Stimulated activated CD4-positive, alpha-beta T cell treated with anti-CD3 and anti-CD28 coated beads, Interleukin-1b, Interleukin-23, amount 100 ng/mL, for 1 hour (primary cell): ENCODE measurements around the gene COL4A1.

Experiments used
- DNase-seq, 2 donors: peaks; one replicate each; pipeline ENCODE4 v3.0.0-alpha.2; 2020; ENCODE audit warnings: low read depth in 2 of 2

Gene COL4A1

DNA sequence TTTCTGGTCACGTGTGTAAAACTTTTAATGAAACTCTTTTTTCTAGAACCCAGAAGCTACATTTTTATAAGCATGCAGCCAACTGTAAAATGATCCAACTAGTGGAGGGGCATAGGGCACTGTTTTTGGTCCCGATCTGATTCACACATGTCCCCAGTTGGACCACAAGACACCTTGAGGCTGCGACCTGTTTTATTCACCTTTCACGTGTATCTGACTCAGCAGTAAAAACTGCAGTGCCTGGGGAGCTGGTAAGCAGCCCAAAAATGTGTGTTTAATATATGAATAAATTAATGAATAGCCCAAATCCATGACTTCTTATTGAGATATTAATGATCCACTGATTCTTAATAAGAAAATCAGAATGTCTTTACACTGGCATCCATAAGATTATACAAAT lies 140.4 kb downstream of the COL4A1 start:
- no peak for DNase-seq

GRCh38 chr13:110164706-110165105 lies 142.3 kb downstream of the COL4A1 start:
- DNase-seq: no peak

GRCh38 chr13:110162866-110163658 lies 143.9 kb downstream of the COL4A1 start:
- no peak for DNase-seq

DNA sequence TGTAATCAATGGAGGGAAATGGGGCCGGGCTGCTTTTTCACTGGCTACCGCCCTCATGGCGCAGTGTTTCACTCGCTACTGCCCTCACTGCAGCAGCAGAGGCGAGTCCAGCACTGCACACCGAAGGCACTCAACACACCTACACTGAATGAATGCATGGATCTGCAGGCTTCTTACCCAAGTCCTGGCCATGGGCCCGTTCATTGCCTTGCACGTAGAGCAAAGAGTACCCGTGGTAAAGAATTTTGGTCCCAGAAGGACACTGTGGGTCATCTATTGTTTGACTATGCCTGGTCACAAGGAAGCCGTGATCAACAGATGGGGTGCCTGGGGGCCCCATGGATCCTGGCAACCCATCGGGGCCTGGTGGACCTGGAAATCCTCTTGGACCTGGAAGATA lies 144.9 kb downstream of the COL4A1 start:
- DNase-seq: no peak

DNA sequence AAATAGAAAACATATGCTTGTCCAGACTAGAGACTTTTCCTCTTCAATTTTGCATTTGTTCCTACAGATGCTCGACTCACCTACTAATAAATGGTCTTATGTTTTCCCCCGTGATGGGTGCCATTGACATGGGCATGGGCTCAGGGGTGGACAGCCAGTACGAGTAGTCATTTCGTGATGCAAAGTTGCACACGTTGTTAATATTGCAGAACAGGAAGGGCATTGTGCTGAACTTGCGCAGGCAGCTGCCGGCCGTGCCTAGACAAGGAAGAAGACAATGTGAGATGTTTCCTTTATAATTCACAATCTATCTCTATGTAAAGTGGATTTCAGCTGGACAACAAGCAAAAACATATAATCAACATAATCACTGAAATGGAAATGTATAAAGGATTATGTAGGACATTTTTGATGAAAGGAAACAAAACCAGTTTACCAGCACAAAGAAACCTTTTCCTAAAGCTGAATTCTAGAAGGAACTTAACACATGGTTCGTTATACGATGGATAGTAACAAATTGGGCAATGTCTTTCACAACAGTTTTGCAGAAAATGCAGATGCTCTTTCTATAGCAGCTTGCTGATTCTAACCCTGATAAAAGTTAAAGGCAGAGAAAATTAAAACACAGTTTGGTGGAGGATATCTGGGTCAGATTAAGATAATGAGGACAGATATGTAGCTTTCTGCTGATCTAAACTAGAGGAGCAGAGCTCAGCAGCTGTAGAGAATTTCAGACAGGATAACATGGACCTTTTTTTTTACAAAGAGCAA lies 145.7 kb downstream of the COL4A1 start:
- no peak for DNase-seq

- no peak for DNase-seq
These were observed 148.7 kb downstream of the COL4A1 start for GRCh38 chr13:110158226-110158625.

GRCh38 chr13:110157718-110158117 lies 149.2 kb downstream of the COL4A1 start:
- no peak for DNase-seq

- no peak for DNase-seq
These were observed 150.5 kb downstream of the COL4A1 start for GRCh38 chr13:110156301-110157049.

DNA sequence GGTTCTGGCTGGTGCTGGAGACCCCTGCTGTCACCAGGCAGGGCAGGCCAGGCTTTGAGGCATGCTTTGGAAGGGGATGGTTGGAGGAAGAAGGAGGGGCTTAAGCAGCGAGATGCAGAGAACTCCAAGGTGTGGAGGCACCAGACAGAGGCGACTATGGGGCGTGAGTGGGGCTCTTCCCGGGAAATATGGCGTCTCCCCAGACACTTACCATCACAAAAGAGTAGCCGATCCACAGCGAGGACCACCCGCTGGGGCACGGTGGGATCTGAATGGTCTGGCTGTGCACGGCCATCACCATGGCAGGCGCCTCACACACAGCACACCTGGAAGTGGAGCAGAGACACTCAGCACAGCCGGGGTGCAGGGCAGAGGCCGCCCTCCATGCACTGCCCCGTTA lies 151.9 kb downstream of the COL4A1 start:
- DNase-seq: no peak

DNA sequence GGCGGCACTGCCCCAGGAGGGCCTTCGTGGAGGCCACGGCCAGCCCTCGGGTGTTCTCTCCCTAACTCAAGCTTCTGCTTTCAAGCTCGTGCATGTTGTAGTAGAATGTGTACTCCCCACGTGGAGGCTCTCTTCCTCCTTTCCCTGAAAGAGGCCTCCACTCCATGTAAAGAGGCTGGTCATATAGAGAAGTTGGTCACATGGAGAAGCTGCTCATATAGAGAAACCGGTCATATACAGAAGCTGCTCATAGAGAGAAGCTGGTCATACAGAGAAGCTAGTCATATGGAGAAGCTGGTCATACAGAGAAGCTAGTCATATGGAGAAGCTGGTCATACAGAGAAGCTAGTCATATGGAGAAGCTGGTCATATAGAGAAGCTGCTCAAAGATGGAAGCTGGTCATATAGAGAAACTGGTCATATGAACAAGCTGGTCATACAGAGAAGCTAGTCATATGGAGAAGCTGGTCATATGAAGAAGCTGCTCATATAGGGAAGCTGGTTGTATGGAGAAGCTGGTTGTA lies 152.5 kb downstream of the COL4A1 start:
- no peak for DNase-seq

GRCh38 chr13:110152351-110152750 lies 154.6 kb downstream of the COL4A1 start:
- DNase-seq: no peak

- no peak for DNase-seq
These were observed 155.5 kb downstream of the COL4A1 start for GRCh38 chr13:110151462-110151861.

- no peak for DNase-seq
These were observed 156.4 kb downstream of the COL4A1 start for GRCh38 chr13:110150384-110151101.

DNA sequence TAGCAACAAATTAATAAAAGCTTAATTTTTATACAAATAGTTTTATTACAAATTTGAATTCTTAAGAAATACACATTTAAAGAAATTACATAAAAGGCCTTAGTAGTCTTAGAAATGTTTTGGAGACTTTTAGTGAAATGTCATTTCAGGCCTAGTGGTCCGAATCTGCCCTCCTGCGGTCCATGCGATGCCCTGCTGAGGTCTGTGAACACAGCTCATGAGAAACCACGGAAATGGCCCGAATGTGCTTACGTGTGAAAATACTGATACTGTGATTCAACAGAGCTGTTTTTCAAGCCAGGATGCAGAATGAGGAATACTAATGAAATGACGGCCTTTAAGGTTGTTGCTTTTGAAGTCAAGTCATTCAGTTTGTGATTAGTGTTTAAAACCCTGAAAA lies 157.9 kb downstream of the COL4A1 start:
- no peak for DNase-seq

- no peak for DNase-seq
These were observed 166.9 kb downstream of the COL4A1 start for GRCh38 chr13:110140099-110140498.

- no peak for DNase-seq
These were observed 168.3 kb downstream of the COL4A1 start for GRCh38 chr13:110138700-110139036.

GRCh38 chr13:110138010-110138699 lies 168.8 kb downstream of the COL4A1 start:
- DNase-seq: peak in 1 of 2 donors; percentile 49

DNA sequence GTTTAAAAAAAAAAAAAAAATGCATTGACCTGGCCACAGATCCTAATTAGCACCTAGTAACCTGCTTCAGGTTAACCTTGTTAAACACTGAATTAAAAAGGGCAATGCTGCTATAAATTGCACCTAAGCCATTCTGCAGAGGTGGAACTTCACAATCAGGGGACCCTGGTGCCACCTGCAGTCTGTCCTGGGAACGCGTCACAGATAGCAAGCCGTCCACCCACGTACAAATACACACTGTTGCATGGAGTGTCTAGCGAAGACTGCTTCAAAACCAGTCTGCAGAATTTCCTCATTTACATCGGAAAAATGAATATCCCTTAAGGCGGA lies 169.3 kb downstream of the COL4A1 start:
- DNase-seq: no peak

GRCh38 chr13:110136660-110137585 lies 170.0 kb downstream of the COL4A1 start:
- DNase-seq: no peak

DNA sequence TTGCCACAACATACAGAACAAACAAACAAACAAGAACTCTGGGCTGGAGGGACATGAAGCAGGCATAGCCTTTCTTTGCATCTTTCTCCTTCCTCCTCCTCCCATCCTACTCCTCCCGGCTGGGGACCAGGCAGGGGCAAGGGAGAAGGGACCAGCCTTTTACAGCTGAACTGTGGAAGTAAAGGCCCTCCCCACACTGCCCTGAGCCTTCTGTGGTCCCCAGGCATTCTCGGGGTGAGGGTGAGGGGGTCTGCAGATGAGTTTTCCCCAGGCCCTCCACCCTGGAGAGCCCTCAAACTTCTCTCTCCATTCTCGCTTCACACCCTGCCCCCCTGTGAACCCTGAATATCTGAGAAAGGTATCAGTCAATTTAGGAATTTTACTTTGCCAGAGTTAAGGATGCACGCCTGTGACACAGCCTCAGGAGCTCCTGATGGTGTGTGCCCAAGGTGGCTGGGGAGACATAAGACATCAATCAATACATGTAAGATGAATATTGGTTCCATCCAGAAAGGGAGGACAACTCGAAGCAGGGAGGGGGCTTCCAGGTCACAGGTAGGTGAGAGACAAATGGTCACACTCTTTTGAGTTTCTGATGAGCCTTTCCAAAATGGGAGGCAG lies 170.9 kb downstream of the COL4A1 start:
- no peak for DNase-seq
